K562 (cell line): ENCODE data around the gene NEU1. TPM values are rescaled to one million over a fixed set of nuclear protein-coding genes. Genes with fewer than 3 reads are reported as not detected.

ENCODE experiments used
- ARID3B ChIP-seq: fragments of 250-450 bp; sonication (Bioruptor Pico); IDR thresholded peaks from 2 replicates; pipeline ENCODE4 v1.4.0; 2020; ENCODE audit warnings: borderline replicate concordance
- ATF7 ChIP-seq: fragments of 450-650 bp; IDR thresholded peaks from 2 replicates; pipeline ENCODE4 v1.7.1; 2014; ENCODE audit warnings: mild to moderate bottlenecking, moderate library complexity
- BRCA1 ChIP-seq, 2 experiments: fragments of 450-650 bp in 1 of 2; sonication (generic) in 1 of 2; formaldehyde crosslinking in 1 of 2; IDR thresholded peaks; 2 replicates each; pipeline versions ENCODE4 v1.5.0 to v1.6.1; 2017 to 2020; ENCODE audit warnings: mild to moderate bottlenecking in 1 of 2, missing genetic modification reagents in 1 of 2
- CAMTA2 ChIP-seq: fragments of 250-450 bp; sonication (Bioruptor Pico); conservative IDR thresholded peaks from 2 replicates; pipeline ENCODE4 v1.5.1; 2022
- CBX5 ChIP-seq: IDR thresholded peaks from 2 replicates; pipeline ENCODE4 v1.6.1; 2014; ENCODE audit warnings: low read depth, borderline replicate concordance
- CREB3 ChIP-seq: fragments of 450-650 bp; conservative IDR thresholded peaks from 2 replicates; pipeline ENCODE4 v1.6.1; 2016; ENCODE audit warnings: missing genetic modification characterization, low read depth, mild to moderate bottlenecking, missing compliant biosample characterization, moderate library complexity
- NBN ChIP-seq: fragments of 450-650 bp; IDR thresholded peaks from 2 replicates; pipeline ENCODE4 v1.6.1; 2016; ENCODE audit warnings: low read depth, mild to moderate bottlenecking
- TAF9B ChIP-seq: fragments of 450-650 bp; IDR thresholded peaks from 2 replicates; pipeline ENCODE4 v1.6.1; 2018; ENCODE audit warnings: mild to moderate bottlenecking; ENCODE audit not compliant: partially characterized antibody
- TEAD2 ChIP-seq: fragments of 450-650 bp; IDR thresholded peaks from 2 replicates; pipeline ENCODE4 v1.6.1; 2016; ENCODE audit warnings: missing genetic modification characterization, control low read depth, missing compliant biosample characterization
- THAP12 ChIP-seq: fragments of 250-450 bp; sonication (Bioruptor Pico); IDR thresholded peaks from 2 replicates; pipeline ENCODE4 v1.9.0; 2021; ENCODE audit warnings: mild to moderate bottlenecking, inconsistent platforms
- ZFP1 ChIP-seq: fragments of 450-650 bp; formaldehyde crosslinking; IDR thresholded peaks from 2 replicates; pipeline ENCODE4 v1.4.0; 2020; ENCODE audit warnings: mild to moderate bottlenecking, mixed read lengths
- polyA plus RNA-seq, 8 experiments: library from polyadenylated mRNA; depleted of rRNA in 4 of 8; stranded (reverse) in 5 of 8; unstranded in 3 of 8; fragments of >200 nt; fragmentation: Nextera tagmentation in 2 of 8; fragmentation: Illumina TruSeq in 1 of 8; extraction: Ambion mirVana in 2 of 8; extraction: Trizol in 1 of 8; gene quantifications; 2 replicates each; pipeline versions ENCODE4 v1.2.1 to v1.2.3, GENCODE V29; 2011 to 2014; ENCODE audit warnings: inconsistent platforms in 1 of 8, missing spikeins in 1 of 8
- total RNA-seq, 7 experiments: library from RNA; depleted of rRNA in 6 of 7; stranded (reverse); fragments of >200 nt in 6 of 7; fragmentation: Illumina TruSeq in 2 of 7; extraction: Trizol in 2 of 7; gene quantifications; 2 replicates each; pipeline versions ENCODE4 v1.2.1 to v1.2.3, GENCODE V29; 2011 to 2021; ENCODE audit warnings: low replicate concordance in 1 of 7

Gene NEU1
- total and polyA plus RNA-seq, 9 of the 15 experiments (the other 6 are each of a cell fraction or from before 2014, with no cell fraction given) = 14.8 to 67.8 (median 51.0) TPM

- TF ChIP-seq CREB3 (tag) (no peak), CBX5 (no peak), BRCA1 (IDR thresholded peaks at IDR 0.05) (no peak), BRCA1 (CRISPR knock-in tag; IDR thresholded peaks at IDR 0.05) (no peak), TAF9B (no peak), TEAD2 (tag) (no peak), ATF7 (peak; percentile 97), ZFP1 (CRISPR knock-in tag) (no peak), CAMTA2 (CRISPR knock-in tag) (no peak), NBN (no peak; the same call in 1 of the 2 replicates), ARID3B (CRISPR knock-in tag) (0 out of 2 replicates have a peak, but pooled peaks have one; percentile 64), THAP12 (CRISPR knock-in tag) (peak; percentile 85)
Observed at GRCh38 chr6:31862344-31863235, at the start of gene NEU1 (continued).
